NCI-H1092 (cell line): ENCODE data around the gene CYP26C1.

Experiments used
- DNase-seq: peaks from one replicate; lab custom pipeline; 2025; lab: John Stamatoyannopoulos, UW

CYP26C1 gene, protein sequence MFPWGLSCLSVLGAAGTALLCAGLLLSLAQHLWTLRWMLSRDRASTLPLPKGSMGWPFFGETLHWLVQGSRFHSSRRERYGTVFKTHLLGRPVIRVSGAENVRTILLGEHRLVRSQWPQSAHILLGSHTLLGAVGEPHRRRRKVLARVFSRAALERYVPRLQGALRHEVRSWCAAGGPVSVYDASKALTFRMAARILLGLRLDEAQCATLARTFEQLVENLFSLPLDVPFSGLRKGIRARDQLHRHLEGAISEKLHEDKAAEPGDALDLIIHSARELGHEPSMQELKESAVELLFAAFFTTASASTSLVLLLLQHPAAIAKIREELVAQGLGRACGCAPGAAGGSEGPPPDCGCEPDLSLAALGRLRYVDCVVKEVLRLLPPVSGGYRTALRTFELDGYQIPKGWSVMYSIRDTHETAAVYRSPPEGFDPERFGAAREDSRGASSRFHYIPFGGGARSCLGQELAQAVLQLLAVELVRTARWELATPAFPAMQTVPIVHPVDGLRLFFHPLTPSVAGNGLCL

DNA sequence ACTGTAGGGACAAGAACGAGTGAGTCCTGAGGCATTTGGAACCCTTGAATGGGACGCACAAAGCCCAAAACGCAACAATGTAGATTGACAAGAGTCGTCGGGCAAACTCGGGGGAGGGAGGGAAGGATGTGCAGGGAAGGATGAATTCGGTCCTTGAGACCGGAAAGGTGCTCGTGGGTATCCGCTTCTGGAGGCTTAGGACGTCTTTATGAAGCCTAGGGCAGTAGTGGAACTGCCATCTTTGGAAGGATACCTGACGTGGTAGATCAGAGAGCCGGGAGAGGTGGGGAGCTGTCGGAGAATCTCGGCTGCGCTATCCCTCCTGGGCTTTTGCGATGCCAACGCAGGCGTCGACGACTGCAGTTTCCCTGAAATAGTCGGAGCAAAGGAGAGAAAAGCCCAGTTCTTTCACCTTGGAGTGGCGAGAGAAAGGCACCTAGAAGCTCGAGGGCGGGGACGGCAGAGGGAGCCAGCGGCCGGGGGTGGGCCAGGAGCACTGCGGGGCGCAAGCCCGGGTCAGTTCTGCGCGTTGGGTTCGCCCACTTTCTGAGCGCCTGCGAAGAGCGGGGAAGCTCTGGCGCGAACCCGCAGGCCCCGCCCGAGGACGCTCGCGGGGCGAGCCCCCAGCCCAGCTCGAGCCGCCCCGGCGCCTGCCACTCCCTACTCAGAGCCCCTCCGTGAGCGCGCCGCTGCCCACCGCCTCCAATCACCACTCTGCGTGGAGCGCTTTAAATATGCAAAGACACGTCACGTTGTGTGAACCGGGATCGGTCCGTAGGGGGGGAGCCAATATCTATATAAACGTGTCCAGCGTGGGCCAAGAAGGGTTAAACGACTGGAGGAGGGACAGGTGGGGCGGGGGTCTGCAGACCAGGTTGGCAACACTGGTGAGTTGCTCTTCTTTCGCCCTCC, at the start of gene CYP26C1:
Gene CYP26C1, plus strand, starts transcription at position 824 of the 912 bp plus-strand sequence. CDS start 466 bp downstream, outside the sequence.
- no peak for DNase-seq

DNA sequence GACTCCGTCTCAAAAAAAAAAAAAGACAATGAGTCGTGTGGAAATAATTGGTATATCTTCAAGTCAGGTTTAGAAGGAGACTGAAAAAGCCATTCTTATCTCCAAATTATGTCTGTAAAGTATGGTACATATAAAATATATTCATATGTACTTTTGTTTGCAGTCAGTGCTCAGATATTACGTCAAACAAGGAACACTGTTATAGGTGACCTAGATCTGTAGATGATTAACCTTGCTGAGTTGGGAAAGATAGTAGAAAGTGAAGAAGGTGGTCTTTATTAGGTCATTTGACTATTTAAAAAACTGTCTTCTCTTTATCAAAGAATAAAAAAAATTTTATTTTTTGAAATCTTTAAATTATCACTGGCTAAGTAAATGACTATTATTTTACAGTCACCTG, 44.9 kb upstream of the CYP26C1 start:
- no peak for DNase-seq

DNA sequence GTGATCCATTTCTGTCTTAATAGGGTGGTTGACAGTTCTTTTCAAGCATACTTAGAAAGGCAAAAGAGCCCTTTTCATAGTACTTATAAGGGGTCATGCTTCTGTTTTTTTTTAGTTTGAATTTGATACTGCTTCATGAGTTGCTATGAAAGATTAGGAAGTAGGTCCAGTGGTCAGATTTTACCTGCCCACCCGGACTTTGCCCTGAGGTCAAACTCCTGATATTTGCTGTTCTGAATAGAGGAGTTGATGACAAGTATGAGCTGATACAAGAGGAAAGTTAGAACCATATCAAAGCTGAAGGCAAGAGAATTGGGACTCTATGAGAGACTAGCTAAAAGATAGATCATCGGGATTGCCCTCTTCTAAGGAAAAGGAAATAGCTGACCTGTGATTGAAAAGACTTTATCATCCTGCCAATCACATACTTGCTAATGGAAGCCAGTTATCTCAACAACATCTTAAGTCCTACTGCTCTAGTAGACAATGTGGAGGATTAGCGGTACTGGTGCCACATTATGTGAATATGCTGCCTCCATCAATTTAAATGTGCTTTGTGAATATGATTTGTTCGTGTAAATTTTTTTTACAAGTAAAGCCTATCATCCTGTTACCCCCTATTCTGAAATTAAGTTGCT, 37.5 kb upstream of the CYP26C1 start:
- DNase-seq, result no peak

DNA sequence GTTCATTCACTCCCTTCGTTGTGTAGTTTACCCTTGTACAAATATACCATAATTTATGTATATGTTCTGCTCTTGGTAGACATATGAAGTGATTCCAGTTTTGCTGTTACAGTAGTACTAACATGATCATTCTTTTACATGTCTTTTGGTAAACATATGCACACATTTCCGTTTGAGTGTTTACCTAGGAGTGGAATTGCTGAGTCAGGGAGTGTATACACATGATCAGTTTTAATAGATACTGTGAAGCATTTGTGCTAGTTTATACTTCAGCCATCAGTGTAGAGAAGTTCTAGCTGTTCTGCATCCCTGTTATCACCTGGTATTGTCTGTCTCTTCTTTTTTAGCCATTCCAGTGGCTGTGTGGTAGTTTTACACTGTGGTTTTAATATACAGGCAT, 34.5 kb upstream of the CYP26C1 start:
- no peak for DNase-seq

DNA sequence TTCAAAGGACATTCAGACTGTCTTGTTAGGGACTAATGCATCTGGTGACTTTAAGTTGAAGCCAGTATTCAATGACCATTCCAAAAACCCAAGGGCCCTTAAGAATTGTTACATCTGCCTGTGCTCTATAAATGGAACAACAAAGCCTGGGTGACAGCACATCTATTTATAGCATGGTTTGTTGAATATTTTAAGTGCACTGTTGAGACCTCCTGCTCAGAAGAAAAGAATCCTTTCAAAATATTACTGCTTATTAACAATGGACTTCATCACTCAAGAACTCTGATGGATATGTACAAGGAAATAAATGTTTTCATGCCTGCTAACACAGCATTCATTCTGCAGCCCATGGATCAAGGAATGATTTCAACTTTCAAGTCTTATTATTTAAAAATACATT, 33.1 kb upstream of the CYP26C1 start:
- DNase-seq, result no peak

DNA sequence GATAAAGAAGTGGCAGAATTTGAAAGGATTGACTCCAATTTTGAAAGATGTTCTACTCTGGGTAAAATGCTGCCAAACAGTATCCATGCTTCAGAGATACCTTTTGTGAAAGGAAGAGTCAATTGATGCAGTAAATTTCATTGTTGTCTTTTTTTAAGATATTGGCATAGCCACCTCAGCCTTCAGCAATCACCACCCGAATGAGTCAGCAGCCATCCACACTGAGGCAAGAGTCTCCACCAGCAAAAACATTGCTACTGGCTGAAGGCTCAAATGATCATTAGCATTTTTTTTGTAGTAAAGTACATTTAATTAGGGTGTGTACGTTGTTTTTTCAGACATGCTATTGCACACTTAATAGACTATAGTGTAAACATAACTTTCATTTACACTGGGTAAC, 31.7 kb upstream of the CYP26C1 start:
- DNase-seq, result no peak

DNA sequence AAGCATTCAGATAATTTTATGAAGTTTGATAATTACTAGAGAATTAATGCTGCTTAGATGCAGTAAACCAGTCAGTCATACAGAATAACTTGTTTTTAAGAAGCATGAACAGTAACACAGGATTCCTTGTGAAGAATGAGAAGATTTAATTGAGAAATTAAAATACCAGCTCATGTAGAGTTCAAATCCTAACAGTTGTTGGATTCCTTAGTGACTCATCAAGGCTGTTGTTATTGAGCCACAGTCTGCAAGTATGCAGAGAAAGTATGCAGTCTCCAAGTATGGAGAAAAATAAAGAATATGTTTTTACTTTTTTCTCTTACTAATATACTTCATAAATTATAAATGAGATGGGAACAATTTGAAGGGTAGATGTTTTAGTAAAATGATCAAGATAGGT, 30.2 kb upstream of the CYP26C1 start:
- DNase-seq, result no peak

DNA sequence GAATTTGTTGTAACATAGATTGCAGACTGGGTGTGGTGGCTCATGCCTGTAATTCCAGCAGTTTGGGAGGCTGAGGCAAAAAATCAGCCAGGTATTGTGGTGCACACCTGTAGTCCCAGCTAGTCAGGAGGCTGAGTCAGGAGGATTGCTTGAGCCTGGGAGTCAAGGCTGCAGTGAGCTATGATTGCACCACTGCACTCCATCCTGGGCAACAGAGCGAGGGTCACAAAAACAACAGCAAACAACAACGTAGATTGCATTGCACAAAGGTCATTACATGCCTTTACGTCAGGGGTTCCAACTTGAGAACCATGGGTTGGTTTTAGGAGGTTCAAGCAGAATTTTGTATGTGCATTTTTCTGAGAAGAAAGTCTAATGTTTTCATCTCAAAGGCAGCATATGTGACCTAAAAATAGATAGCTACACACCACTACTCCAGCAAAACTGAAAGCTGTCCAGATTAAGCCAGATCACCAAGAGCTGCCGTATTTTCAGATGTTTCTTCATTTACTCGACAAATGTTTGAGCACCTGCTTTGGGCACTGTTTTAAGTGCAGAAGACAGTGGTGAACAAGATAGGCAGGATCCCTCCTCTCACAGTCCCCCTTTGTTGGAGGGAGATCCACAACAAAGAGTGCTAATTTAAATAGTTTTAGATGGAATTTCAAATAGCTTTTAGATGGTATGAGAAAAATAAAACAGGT, 28.3 kb upstream of the CYP26C1 start:
- no peak for DNase-seq

DNA sequence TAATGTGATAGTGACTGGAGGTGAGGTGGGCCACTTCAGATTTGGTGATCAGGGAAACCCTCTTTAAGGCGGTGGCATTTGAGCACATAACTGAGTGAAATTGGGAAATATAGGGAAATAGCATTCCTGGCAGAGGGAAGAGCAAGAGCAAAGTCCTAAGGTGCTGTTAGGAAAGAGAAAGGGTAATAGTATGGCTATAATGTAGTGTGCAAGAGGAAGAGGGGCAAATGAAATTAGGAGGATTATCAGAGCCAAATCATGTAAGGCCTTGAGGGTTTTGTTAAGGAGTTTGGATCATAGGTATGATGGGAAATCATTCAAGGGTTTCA, 27.8 kb upstream of the CYP26C1 start:
- DNase-seq, result no peak

DNA sequence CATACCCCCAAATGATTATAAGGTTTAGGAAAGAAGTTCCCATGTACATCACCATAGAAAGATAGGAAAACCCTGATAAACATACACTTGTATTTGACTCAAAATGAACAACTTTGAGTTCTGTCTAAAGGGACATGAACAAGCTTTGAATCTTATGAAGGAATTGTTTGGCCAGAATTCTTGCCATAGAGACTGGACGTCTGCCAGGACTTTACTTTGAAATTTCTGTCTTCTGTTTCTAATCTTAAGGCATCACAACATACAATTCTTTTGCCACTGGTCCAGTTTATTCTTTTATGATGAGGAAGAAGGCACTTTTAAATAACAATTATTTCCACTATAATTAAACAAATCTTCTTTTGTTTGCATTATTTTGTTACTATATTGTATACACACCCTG, 26.2 kb upstream of the CYP26C1 start:
- no peak for DNase-seq

DNA sequence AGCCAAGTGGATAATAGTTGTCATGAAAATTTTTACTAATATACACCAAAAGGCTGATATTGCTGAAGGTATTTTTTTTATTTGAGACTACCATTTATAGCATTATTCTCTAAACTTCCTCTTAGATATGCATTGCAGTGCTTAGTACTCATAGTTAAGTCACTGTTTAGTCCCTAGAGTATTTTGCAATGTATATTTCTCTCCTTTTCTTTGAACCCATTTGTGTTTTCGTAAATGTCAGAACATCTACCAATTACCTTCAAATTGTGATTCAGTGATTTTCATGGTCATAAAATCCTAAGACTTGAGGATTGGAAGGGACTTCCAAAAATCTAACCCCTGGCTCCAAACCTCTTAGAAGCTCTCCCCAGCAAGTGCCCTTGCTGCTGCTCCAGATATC, 21.5 kb upstream of the CYP26C1 start:
- DNase-seq, result no peak

DNA sequence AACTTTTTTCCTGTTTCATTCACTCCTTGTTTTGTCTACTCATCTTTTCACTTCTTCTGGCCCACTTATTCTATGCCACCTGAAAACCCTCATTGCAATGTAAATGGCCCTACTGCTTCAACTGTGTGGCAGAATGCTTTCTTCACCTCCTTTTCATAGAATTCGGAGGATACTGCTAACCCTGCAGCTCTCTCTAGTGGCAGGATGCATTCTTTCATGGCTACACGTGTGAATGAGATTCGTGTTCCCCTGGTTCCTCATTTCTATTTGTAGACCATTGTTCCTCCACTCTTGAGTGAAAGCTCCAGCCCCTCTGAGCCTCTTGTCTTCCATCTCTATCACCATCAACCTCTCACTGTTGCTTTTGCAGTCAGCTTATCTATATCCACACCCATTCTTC, 20.9 kb upstream of the CYP26C1 start:
- no peak for DNase-seq

DNA sequence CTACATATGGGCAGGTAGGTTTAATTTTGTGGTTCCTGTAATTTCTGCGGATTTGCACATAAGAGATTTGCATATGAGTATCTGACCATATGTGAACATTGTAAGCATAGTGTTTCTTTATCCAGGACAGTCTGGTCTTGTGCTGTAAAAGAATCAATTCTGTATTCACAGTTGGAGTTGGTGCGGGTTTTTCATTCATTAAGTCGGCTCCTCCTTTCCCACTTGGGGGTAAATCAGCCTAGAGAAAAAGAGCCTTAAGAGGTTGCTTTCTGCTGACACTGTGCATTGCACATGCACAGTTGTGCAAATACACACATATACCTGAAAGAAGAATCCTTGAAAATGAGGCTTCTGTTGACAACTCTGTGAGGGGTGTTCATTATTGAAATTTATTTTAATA, 6.1 kb upstream of the CYP26C1 start:
- DNase-seq, result no peak

DNA sequence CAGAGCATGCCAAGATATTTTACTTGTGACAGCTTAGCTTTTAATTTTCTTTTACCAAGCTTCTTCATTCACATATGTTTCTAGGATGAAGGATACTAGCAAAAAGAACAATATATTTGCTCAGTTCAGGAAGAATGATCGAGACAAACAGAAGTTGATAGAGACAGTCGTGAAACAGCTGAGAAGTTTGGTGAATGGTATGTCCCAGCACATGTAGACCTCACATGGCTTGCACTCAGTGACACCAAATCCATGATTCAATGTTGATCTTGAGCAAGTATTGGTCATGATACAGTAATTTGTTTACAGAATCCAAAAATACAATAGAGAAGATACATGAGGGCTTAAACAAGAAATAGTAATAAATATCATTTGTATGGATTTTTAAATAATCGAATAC, 2.5 kb upstream of the CYP26C1 start:
- no peak for DNase-seq

DNA sequence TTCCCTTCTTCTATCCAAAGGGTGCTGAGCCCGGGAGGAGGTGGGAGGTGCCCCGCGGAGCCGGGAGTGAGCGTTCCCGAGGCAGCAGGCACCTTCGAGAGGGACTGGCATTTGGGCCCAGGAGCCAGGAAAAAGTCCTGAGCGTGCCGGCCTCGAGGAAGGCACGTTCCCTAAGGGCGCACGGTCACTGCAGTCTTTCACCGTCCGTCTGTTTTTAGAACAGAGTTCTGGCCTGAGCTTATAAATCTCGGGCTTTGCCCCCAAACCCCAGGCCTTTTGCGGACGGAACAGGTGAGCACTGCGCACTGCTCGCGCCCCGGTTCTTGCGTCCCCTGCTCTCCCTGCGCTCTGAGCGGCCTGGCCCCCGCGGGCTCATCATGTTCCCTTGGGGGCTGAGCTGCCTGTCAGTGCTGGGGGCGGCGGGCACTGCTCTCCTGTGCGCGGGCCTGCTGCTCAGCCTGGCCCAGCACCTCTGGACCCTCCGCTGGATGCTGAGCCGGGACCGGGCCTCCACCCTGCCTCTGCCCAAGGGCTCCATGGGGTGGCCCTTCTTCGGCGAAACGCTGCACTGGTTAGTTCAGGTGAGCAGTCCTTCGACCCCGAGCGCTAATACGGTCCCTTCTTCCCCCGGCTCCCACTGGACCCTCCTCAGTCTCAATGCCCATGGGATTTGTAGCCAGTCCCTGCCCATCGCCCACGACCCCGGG, 442 bp downstream of the CYP26C1 start:
- DNase-seq, result no peak

DNA sequence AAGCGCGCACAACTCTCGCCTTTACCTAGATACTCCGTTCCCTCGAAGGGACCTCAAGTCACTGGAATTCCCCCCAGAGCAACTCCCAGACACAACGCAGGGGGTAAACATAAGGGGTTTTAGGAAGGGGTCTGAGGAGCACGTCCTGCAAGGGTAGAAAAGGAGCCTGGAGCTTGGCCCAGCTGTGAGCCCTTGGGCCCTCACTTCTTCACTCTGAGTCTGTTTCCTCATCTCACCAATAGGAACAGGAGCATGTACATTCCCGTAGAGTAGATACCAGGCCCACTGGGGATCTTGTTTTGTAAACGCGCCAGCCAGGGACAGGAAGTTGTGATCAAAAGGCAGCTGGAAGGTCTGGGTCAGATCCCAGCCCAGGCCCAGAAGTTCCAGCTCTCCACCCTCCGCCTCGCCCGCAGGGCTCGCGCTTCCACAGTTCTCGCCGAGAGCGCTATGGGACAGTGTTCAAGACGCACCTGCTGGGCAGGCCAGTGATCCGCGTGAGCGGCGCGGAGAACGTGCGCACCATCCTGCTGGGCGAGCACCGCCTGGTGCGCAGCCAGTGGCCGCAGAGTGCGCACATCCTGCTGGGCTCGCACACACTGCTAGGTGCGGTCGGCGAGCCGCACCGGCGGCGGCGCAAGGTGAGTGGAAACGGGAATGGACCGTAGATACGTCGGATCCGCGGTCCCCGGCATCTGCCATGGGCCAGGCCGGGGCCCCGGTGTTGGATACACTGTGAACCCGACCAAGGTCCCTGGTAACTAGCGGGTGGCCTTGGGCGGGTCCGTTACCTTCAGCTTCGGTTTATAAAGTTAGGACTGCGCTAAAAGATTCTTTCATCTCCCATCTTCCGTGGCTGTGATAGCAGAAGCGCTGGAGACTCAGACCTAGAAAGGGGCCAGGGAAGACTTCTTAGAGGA, 1.3 kb downstream of the CYP26C1 start:
- no peak for DNase-seq

DNA sequence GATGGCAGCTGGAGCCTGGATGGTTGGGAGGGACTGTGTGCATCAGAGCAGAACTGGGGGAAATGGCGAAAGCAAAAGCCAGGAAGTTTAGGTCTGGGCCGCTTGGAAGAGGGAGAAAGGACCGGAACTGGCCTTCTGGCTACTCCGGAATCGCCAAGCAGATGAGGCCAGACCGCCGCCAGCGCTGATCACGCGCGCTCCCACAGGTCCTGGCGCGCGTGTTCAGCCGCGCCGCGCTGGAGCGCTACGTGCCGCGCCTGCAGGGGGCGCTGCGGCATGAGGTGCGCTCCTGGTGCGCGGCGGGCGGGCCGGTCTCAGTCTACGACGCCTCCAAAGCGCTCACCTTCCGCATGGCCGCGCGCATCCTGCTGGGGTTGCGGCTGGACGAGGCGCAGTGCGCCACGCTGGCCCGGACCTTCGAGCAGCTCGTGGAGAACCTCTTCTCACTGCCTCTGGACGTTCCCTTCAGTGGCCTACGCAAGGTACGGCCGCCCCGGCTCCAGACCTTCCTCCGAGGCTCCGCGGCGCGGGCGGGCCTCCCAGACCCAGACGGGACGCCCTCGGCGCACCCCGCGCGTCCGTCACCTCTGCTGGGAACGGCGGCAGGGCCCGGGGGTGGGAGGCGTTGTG, 2.0 kb downstream of the CYP26C1 start:
- no peak for DNase-seq

DNA sequence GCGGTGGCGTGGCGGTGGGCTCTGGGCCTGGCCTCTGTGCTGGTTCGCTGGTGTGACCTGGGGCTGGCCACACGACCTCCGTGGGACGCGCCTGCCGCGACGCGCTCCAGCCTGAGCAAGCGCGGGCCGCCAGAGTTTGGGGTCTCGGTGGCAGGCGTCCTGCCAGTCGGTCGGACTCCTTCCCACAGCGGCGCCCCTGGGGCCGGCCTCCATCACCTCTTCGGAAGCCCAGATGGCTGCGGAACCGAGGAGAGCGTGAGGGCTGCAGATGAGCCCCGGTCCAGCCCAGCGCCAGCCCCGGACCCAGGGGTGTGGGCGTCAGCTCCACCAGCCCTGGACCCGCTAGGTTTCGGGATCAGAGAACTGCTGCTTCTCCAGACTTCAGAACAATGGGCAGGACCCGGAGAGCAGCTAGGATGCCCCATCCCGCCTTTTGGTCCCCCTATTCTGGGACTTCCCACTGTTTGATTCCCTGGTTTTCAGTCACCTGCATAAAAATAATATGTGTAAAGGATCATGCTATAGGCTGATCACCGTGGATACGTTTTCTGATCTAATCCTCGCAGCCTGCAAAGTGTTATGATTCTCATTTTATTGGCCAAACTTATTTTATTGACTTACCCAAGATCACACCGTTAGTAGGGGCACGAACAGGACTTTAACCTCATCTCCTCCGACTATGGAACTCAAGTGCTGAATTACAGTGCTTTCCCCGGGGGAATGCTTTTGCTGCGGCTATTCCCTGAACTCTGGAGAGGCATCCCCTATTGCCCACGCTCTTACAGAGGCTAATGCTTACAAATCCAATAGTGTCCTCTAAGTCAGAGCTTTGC, 2.8 kb downstream of the CYP26C1 start:
- no peak for DNase-seq
